Breast epithelium (tissue), 4 donors: Measurements from ENCODE around the gene GSG1. TPM values are rescaled to one million over a fixed set of nuclear protein-coding genes. Genes with fewer than 3 reads are reported as not detected.

Source experiments
- DNase-seq, 2 donors: peaks; one replicate each; pipeline ENCODE4 v3.0.0-alpha.2; 2019; ENCODE audit warnings: low spot score in 2 of 2
- H3K27ac ChIP-seq, 2 donors: fragments of 200-600 bp; sonication (generic) in 1 of 2; one replicate each; pipeline ENCODE4 v1.5.1; 2016 to 2019; ENCODE audit warnings: mild to moderate bottlenecking in 1 of 2
- H3K27me3 ChIP-seq, 2 donors: fragments of 200-600 bp; sonication (generic) in 1 of 2; one replicate each; pipeline versions ENCODE4 v1.5.1 to v1.6.0; 2017 to 2019; ENCODE audit warnings: control low read depth in 1 of 2, mild to moderate bottlenecking in 1 of 2
- H3K36me3 ChIP-seq: fragments of 200-600 bp; one replicate; pipeline ENCODE4 v1.5.1; 2019
- H3K4me1 ChIP-seq, 2 donors: fragments of 200-600 bp; sonication (generic); one replicate each; pipeline ENCODE4 v1.5.1; 2016 to 2019; ENCODE audit warnings: control low read depth in 1 of 2
- H3K4me3 ChIP-seq, 3 donors: fragments of 200-600 bp; sonication (generic); 1 replicate in 2 of 3; 2 replicates in 1 of 3; pipeline ENCODE4 v1.5.1; 2016 to 2019; ENCODE audit warnings: mild to moderate bottlenecking in 3 of 3, moderate library complexity in 2 of 3
- H3K9me3 ChIP-seq, 2 donors: fragments of 200-600 bp; sonication (generic) in 1 of 2; one replicate each; pipeline ENCODE4 v1.5.1; 2016 to 2019; ENCODE audit warnings: control low read depth in 1 of 2
- CTCF ChIP-seq, 3 donors: fragments of 450-650 bp; IDR thresholded peaks; one replicate each; pipeline ENCODE4 v1.5.1; 2016 to 2017; ENCODE audit warnings: antibody characterized with exemption in 3 of 3, mild to moderate bottlenecking in 3 of 3, moderate library complexity in 3 of 3
- POLR2A ChIP-seq: fragments of 450-650 bp; IDR thresholded peaks from one replicate; pipeline ENCODE4 v1.6.1; 2016; ENCODE audit warnings: antibody characterized with exemption, mild to moderate bottlenecking, moderate library complexity
- POLR2AphosphoS5 ChIP-seq, 3 donors: sonication (generic); formaldehyde crosslinking; IDR thresholded peaks; one replicate each; pipeline ENCODE4 v1.6.1; 2017; ENCODE audit warnings: antibody characterized with exemption in 3 of 3
- intact Hi-C: fragments of 100-400 bp; cut with DNase I; formaldehyde crosslinking; loops from one replicate; pipeline ENCODE4 v1.15.1; 2023; ENCODE audit warnings: low total_unique reads
- total RNA-seq, 3 donors: library from RNA; depleted of rRNA; stranded (reverse); fragments of >200 nt; gene quantifications; one replicate each; pipeline ENCODE4 v1.1.0, GENCODE V29; 2016

GSG1 gene
- total RNA-seq, 3 donors from 2014 or later = not detected

GRCh38 chr12:13049816-13050215 is 53.7 kb downstream of the GSG1 start:
- H3K27ac ChIP-seq = peak overlapping the region; percentile 7 to 30
- DNase-seq = no peak
- intact Hi-C loops = no loop called here
- no peaks in the 10 kb centered on the region for H3K4me1 ChIP-seq
- no peaks in the 10 kb centered on the region for H3K36me3 ChIP-seq
- TF ChIP-seq POLR2A (no peak), CTCF (IDR thresholded peaks at IDR 0.05) (no peak), POLR2AphosphoS5 (IDR thresholded peaks at IDR 0.05) (no peak)
- H3K4me3 ChIP-seq = no peak overlapping the region
- H3K27me3 ChIP-seq = no peaks in the 10 kb centered on the region
- H3K9me3 ChIP-seq = peaks cover 0 to 3% of the 10 kb centered on the region in 2 donors

GRCh38 chr12:13046964-13047363 is 56.5 kb downstream of the GSG1 start:
- H3K36me3 ChIP-seq = no peaks in the 10 kb centered on the region
- H3K4me1 ChIP-seq = no peaks in the 10 kb centered on the region
- no peak for DNase-seq
- no peak overlapping the region for H3K27ac ChIP-seq
- H3K9me3 ChIP-seq = no peaks in the 10 kb centered on the region
- intact Hi-C loops = no loop called here
- TF ChIP-seq CTCF (IDR thresholded peaks at IDR 0.05) (no peak), POLR2A (no peak), POLR2AphosphoS5 (IDR thresholded peaks at IDR 0.05) (no peak)
- H3K27me3 ChIP-seq = no peaks in the 10 kb centered on the region
- no peak overlapping the region for H3K4me3 ChIP-seq

- intact Hi-C loops = no loop called here
- Histone ChIP-seq H3K27me3 (no peaks in the 10 kb centered on the region), H3K9me3 (no peaks in the 10 kb centered on the region), H3K4me3 (no peak overlapping the region), H3K27ac (no peak overlapping the region), H3K4me1 (no peaks in the 10 kb centered on the region), H3K36me3 (no peaks in the 10 kb centered on the region)
- no peak for DNase-seq
- TF ChIP-seq CTCF (IDR thresholded peaks at IDR 0.05) = no peak
- no peak for TF ChIP-seq POLR2A
- no peak for TF ChIP-seq POLR2AphosphoS5 (IDR thresholded peaks at IDR 0.05)
Observed at GRCh38 chr12:13045816-13046215, 57.7 kb downstream of the GSG1 start.

- Histone ChIP-seq H3K4me3 (peak overlapping the region; percentile 91 to 100 (median 96)), H3K27ac (peak overlapping the region; percentile 63 to 75), H3K9me3 (no peaks in the 10 kb centered on the region), H3K4me1 (no peaks in the 10 kb centered on the region), H3K36me3 (no peaks in the 10 kb centered on the region), H3K27me3 (no peaks in the 10 kb centered on the region)
- intact Hi-C loops = no loop called here
- DNase-seq = no peak
- TF ChIP-seq CTCF (IDR thresholded peaks at IDR 0.05) (no peak), POLR2AphosphoS5 (IDR thresholded peaks at IDR 0.05) (no peak), POLR2A (no peak)
Observed at GRCh38 chr12:13044906-13045299, 58.6 kb downstream of the GSG1 start.

GRCh38 chr12:13044002-13044905 is 59.2 kb downstream of the GSG1 start, which contains the start of gene FAM234B:
Gene FAM234B (plus strand): TSS chr12:13044381. CDS start chr12:13044404, 23 bp downstream.
- Histone ChIP-seq H3K36me3 (no peaks in the 10 kb centered on the region), H3K9me3 (no peaks in the 10 kb centered on the region), H3K27ac (peak within 1 kb of the TSS; percentile 63 to 75), H3K4me1 (no peaks in the 10 kb centered on the region), H3K4me3 (peak within 1 kb of the TSS; percentile 91 to 100 (median 96)), H3K27me3 (no peaks in the 10 kb centered on the region)
- peak; percentile 27 to 74 for DNase-seq
- TF ChIP-seq POLR2A = peak; percentile 22
- no peak for TF ChIP-seq CTCF (IDR thresholded peaks at IDR 0.05)
- peak in 1 of 3 donors; percentile 41 for TF ChIP-seq POLR2AphosphoS5 (IDR thresholded peaks at IDR 0.05)
- intact Hi-C loops = no loop called here
